ENCODE data around the gene STIM1.

DNA sequence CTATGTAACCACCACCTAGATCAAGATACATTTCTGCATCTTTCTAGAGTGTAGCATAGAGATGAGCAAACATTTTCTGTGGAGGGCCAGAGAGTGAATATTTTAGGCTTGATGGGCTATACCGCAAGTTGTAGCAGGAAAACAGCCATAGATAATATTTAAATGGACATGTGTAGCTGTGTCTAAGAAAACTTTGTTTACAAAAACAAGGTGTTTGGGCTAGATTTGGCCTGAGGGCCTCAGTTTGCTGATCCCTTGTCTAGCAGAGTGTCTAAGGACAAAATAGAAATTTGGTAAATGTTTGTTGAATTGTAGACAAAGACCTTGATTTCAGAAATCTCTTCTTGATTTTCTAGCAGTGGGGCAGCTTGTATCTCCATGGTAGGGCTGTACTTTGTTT is 36.3 kb downstream of the STIM1 start:
- no peak for TF ChIP-seq CTCF (IDR thresholded peaks at IDR 0.05; ENCODE audit: insufficient read depth, low read length)
- TF ChIP-seq, protein P1, sequence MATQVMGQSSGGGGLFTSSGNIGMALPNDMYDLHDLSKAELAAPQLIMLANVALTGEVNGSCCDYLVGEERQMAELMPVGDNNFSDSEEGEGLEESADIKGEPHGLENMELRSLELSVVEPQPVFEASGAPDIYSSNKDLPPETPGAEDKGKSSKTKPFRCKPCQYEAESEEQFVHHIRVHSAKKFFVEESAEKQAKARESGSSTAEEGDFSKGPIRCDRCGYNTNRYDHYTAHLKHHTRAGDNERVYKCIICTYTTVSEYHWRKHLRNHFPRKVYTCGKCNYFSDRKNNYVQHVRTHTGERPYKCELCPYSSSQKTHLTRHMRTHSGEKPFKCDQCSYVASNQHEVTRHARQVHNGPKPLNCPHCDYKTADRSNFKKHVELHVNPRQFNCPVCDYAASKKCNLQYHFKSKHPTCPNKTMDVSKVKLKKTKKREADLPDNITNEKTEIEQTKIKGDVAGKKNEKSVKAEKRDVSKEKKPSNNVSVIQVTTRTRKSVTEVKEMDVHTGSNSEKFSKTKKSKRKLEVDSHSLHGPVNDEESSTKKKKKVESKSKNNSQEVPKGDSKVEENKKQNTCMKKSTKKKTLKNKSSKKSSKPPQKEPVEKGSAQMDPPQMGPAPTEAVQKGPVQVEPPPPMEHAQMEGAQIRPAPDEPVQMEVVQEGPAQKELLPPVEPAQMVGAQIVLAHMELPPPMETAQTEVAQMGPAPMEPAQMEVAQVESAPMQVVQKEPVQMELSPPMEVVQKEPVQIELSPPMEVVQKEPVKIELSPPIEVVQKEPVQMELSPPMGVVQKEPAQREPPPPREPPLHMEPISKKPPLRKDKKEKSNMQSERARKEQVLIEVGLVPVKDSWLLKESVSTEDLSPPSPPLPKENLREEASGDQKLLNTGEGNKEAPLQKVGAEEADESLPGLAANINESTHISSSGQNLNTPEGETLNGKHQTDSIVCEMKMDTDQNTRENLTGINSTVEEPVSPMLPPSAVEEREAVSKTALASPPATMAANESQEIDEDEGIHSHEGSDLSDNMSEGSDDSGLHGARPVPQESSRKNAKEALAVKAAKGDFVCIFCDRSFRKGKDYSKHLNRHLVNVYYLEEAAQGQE (IDR thresholded peaks at IDR 0.05; ENCODE audit: insufficient replicate concordance, low read depth): no peak
- no peak for TF ChIP-seq POLR2AphosphoS5 (IDR thresholded peaks at IDR 0.05; ENCODE audit: low read depth)

All from HL-60 (cell line).